ENCODE data around the gene HOXD11.

Gene HOXD11

DNA sequence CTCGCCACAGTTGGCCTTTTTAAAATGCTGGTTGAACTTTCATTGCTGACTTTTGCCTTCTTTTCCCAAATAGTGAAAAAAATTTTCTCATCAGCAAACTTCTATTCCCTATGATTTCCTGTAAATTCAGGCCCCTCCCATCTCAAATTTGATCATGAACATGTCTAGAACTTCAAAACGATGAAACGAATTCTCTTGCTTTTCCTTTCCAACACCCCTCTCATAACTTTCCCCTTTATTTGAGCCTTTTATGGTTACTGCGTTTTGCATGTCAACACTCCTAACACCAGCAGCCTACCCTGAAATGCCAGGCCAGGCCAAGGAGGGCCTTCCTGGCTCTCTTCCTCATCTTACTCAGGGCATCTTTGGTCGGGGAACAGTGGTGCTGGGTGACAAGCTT, 16.2 kb upstream of the HOXD11 start:
- Histone ChIP-seq H3K36me3 (ENCODE audit: insufficient read depth, low read depth, low read length) (no peaks in the 10 kb centered on the region), H3K4me1 (ENCODE audit: insufficient read depth, low read length) (peaks cover 6% of the 10 kb centered on the region; the same call in 1 of the 2 replicates), H3K27me3 (ENCODE audit: insufficient read depth, low read length) (peaks cover 100% of the 10 kb centered on the region), H3K4me3 (ENCODE audit: low read length) (no peak overlapping the region), H3K9me3 (ENCODE audit: insufficient read depth, low read depth, low read length) (peaks cover 16% of the 10 kb centered on the region), H3K9ac (ENCODE audit: low read depth, low read length) (no peak overlapping the region), H3K27ac (ENCODE audit: low read length) (no peak overlapping the region)

DNA sequence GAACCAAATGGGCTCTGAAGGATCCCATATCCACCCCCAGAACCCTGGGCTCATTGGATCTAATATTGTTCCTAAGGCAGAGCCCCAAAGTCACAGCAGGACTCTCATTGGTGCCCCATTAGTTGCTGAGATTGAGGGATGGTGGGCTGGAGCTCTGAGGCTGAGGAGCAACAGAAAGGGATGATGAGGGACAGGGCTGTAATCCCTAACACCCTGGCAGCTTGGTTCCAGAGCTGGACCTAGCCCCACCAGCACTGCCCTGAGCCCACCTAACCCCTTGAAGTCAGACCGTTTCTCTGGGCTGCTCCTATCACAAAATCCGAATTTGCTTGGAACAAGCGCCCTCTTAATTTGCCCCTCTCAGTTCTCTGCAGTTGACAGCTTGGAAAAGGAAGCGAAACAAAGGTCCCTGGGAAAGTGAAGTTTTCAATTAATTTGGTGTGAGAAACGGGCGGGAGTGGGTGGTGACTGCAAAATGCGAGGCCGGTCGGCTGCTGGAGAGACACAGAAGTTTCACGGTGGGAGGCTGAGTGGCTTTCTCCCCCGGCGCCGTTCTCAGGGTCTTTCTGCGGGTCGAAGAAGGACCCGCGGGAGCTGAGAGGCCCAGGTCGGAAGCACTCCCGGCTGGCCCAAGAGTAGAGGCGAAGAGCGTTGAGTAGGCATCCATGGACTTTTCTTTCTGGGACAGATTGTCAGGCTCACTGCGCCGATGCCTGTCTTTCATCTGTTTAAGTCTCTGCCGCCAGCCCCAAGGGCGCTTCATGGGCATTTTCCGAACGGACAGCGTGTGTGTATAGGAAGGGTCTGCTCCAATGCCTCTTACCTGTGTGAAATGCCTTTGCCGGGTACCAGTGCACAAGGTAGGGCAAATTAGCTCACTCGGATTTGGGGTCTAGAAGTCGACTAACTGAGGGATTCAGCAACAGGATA, 15.5 kb upstream of the HOXD11 start:
- Histone ChIP-seq H3K36me3 (ENCODE audit: insufficient read depth, low read depth, low read length) (no peaks in the 10 kb centered on the region), H3K27me3 (ENCODE audit: insufficient read depth, low read length) (peaks cover 100% of the 10 kb centered on the region)

GRCh38 chr2:176092270-176093144, 14.6 kb upstream of the HOXD11 start, which contains the start of gene HOXD13:
Gene HOXD13, plus strand, starts transcription at chr2:176092721. Its CDS starts 170 bp downstream, at chr2:176092891.
- Histone ChIP-seq H3K36me3 (ENCODE audit: insufficient read depth, low read depth, low read length) (no peaks in the 10 kb centered on the region), H3K9ac (ENCODE audit: low read depth, low read length) (no peak within 1 kb of the TSS), H3K9me3 (ENCODE audit: insufficient read depth, low read depth, low read length) (peaks cover 16% of the 10 kb centered on the region), H3K4me3 (ENCODE audit: low read length) (peak within 1 kb of the TSS; percentile 32; the same call in 1 of the 2 replicates), H3K27ac (ENCODE audit: low read length) (no peak within 1 kb of the TSS), H3K27me3 (ENCODE audit: insufficient read depth, low read length) (peaks cover 100% of the 10 kb centered on the region), H3K4me1 (ENCODE audit: insufficient read depth, low read length) (peaks cover 14% of the 10 kb centered on the region; the same call in 1 of the 2 replicates)

More for the DNA sequence above, 15.5 kb upstream of the HOXD11 start:
- H3K9ac ChIP-seq (ENCODE audit: low read depth, low read length) = no peak overlapping the region
- H3K4me3 ChIP-seq (ENCODE audit: low read length) = no peak overlapping the region
- H3K4me1 ChIP-seq (ENCODE audit: insufficient read depth, low read length) = peaks cover 10% of the 10 kb centered on the region; the same call in 1 of the 2 replicates
- H3K27ac ChIP-seq (ENCODE audit: low read length) = no peak overlapping the region
- peaks cover 16% of the 10 kb centered on the region for H3K9me3 ChIP-seq (ENCODE audit: insufficient read depth, low read depth, low read length)

GRCh38 chr2:176093145-176093897, 13.8 kb upstream of the HOXD11 start:
- Histone ChIP-seq H3K4me1 (ENCODE audit: insufficient read depth, low read length) (peaks cover 19% of the 10 kb centered on the region; the same call in 1 of the 2 replicates), H3K27ac (ENCODE audit: low read length) (no peak overlapping the region), H3K36me3 (ENCODE audit: insufficient read depth, low read depth, low read length) (no peaks in the 10 kb centered on the region), H3K27me3 (ENCODE audit: insufficient read depth, low read length) (peaks cover 100% of the 10 kb centered on the region), H3K9ac (ENCODE audit: low read depth, low read length) (no peak overlapping the region), H3K9me3 (ENCODE audit: insufficient read depth, low read depth, low read length) (peaks cover 16% of the 10 kb centered on the region), H3K4me3 (ENCODE audit: low read length) (peak overlapping the region; percentile 32; the same call in 1 of the 2 replicates)

- H3K9me3 ChIP-seq (ENCODE audit: insufficient read depth, low read depth, low read length) = peaks cover 18% of the 10 kb centered on the region
- peaks cover 15% of the 10 kb centered on the region; the same call in 1 of the 2 replicates for H3K4me1 ChIP-seq (ENCODE audit: insufficient read depth, low read length)
- H3K4me3 ChIP-seq (ENCODE audit: low read length) = no peak overlapping the region
- no peaks in the 10 kb centered on the region for H3K36me3 ChIP-seq (ENCODE audit: insufficient read depth, low read depth, low read length)
- no peak overlapping the region for H3K9ac ChIP-seq (ENCODE audit: low read depth, low read length)
- H3K27me3 ChIP-seq (ENCODE audit: insufficient read depth, low read length) = peaks cover 100% of the 10 kb centered on the region
- H3K27ac ChIP-seq (ENCODE audit: low read length) = no peak overlapping the region
Measured at GRCh38 chr2:176093898-176094249, 13.2 kb upstream of the HOXD11 start.

DNA sequence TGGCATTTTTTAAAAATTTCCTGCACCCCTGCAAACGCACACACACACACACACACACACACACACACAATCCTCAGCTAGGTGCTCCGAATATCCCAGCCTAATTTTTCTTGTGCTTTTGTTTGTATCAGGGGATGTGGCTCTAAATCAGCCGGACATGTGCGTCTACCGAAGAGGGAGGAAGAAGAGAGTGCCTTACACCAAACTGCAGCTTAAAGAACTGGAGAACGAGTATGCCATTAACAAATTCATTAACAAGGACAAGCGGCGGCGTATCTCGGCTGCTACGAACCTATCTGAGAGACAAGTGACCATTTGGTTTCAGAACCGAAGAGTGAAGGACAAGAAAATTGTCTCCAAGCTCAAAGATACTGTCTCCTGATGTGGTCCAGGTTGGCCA, 12.7 kb upstream of the HOXD11 start:
- no peak overlapping the region for H3K4me3 ChIP-seq (ENCODE audit: low read length)
- no peak overlapping the region for H3K27ac ChIP-seq (ENCODE audit: low read length)
- H3K27me3 ChIP-seq (ENCODE audit: insufficient read depth, low read length) = peaks cover 100% of the 10 kb centered on the region
- no peak overlapping the region for H3K9ac ChIP-seq (ENCODE audit: low read depth, low read length)
- H3K36me3 ChIP-seq (ENCODE audit: insufficient read depth, low read depth, low read length) = no peaks in the 10 kb centered on the region
- peaks cover 19% of the 10 kb centered on the region for H3K9me3 ChIP-seq (ENCODE audit: insufficient read depth, low read depth, low read length)
- peaks cover 15% of the 10 kb centered on the region; the same call in 1 of the 2 replicates for H3K4me1 ChIP-seq (ENCODE audit: insufficient read depth, low read length)

- Histone ChIP-seq H3K27ac (ENCODE audit: low read length) (no peak overlapping the region), H3K27me3 (ENCODE audit: insufficient read depth, low read length) (peaks cover 100% of the 10 kb centered on the region), H3K9ac (ENCODE audit: low read depth, low read length) (no peak overlapping the region), H3K9me3 (ENCODE audit: insufficient read depth, low read depth, low read length) (peaks cover 24% of the 10 kb centered on the region), H3K4me1 (ENCODE audit: insufficient read depth, low read length) (peaks cover 15% of the 10 kb centered on the region; the same call in 1 of the 2 replicates), H3K36me3 (ENCODE audit: insufficient read depth, low read depth, low read length) (no peaks in the 10 kb centered on the region), H3K4me3 (ENCODE audit: low read length) (no peak overlapping the region)
Measured at GRCh38 chr2:176095421-176095820, 11.7 kb upstream of the HOXD11 start.

GRCh38 chr2:176096243-176096985, 10.7 kb upstream of the HOXD11 start:
- Histone ChIP-seq H3K27ac (ENCODE audit: low read length) (no peak overlapping the region), H3K36me3 (ENCODE audit: insufficient read depth, low read depth, low read length) (no peaks in the 10 kb centered on the region), H3K9ac (ENCODE audit: low read depth, low read length) (no peak overlapping the region), H3K4me1 (ENCODE audit: insufficient read depth, low read length) (peaks cover 15% of the 10 kb centered on the region; the same call in 1 of the 2 replicates), H3K4me3 (ENCODE audit: low read length) (peak overlapping the region; percentile 58), H3K27me3 (ENCODE audit: insufficient read depth, low read length) (peaks cover 100% of the 10 kb centered on the region), H3K9me3 (ENCODE audit: insufficient read depth, low read depth, low read length) (peaks cover 23% of the 10 kb centered on the region)

GRCh38 chr2:176096986-176097819, 9.9 kb upstream of the HOXD11 start:
- Histone ChIP-seq H3K36me3 (ENCODE audit: insufficient read depth, low read depth, low read length) (no peaks in the 10 kb centered on the region), H3K4me3 (ENCODE audit: low read length) (peak overlapping the region; percentile 58), H3K9ac (ENCODE audit: low read depth, low read length) (no peak overlapping the region), H3K9me3 (ENCODE audit: insufficient read depth, low read depth, low read length) (peaks cover 18% of the 10 kb centered on the region), H3K27ac (ENCODE audit: low read length) (no peak overlapping the region), H3K27me3 (ENCODE audit: insufficient read depth, low read length) (peaks cover 100% of the 10 kb centered on the region), H3K4me1 (ENCODE audit: insufficient read depth, low read length) (peaks cover 15% of the 10 kb centered on the region; the same call in 1 of the 2 replicates)

DNA sequence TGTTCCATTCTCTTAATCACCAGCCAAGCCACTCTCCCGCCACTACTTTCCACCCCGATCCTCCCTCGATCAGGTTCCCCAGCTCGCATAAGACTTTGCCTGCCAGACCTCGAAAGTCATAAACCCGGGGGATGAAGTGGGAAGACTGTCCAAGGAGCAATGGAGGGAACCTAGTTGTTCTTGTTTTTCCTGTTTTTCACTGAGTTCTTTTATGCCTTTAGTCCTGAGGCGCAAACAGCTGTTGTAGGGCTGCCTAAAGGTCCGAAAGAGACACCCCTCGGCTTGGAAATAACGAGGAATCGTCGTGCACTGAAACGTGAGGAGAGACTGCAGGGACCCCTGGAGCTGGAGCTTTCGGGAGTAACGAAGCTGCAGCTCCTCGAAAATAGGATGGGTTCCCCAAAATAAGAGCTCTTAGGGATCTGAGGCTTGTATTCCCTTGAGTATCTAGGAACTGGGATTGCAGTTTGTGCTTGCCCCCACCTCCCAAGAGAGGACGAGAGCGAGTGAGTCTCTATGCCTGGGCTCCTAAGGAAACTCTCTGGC, 9.2 kb upstream of the HOXD11 start:
- Histone ChIP-seq H3K27me3 (ENCODE audit: insufficient read depth, low read length) (peaks cover 100% of the 10 kb centered on the region), H3K4me3 (ENCODE audit: low read length) (peak overlapping the region; percentile 11; the same call in 1 of the 2 replicates), H3K4me1 (ENCODE audit: insufficient read depth, low read length) (peaks cover 15% of the 10 kb centered on the region; the same call in 1 of the 2 replicates), H3K27ac (ENCODE audit: low read length) (no peak overlapping the region), H3K36me3 (ENCODE audit: insufficient read depth, low read depth, low read length) (no peaks in the 10 kb centered on the region), H3K9me3 (ENCODE audit: insufficient read depth, low read depth, low read length) (peaks cover 18% of the 10 kb centered on the region), H3K9ac (ENCODE audit: low read depth, low read length) (no peak overlapping the region)
